Body of pancreas (tissue), 4 donors: ENCODE data around the gene UBR4.

Experiments used
- CTCF ChIP-seq, 7 experiments: fragments of 450-650 bp in 4 of 7; fragments of 200-600 bp in 3 of 7; sonication (generic) in 3 of 7; IDR thresholded peaks; one replicate each; pipeline ENCODE4 v1.5.1; 2016 to 2019; ENCODE audit warnings: antibody characterized with exemption in 7 of 7
- POLR2A ChIP-seq, 3 donors: fragments of 450-650 bp; IDR thresholded peaks; one replicate each; pipeline ENCODE4 v1.6.1; 2016; ENCODE audit warnings: antibody characterized with exemption in 3 of 3, mild to moderate bottlenecking in 2 of 3

- TF ChIP-seq CTCF (IDR thresholded peaks at IDR 0.05) (no peak), POLR2A (IDR thresholded peaks at IDR 0.05) (no peak)
These were observed 128.7 kb downstream of the UBR4 start for GRCh38 chr1:19081218-19081893.
